ENCODE measurements around the gene FOXP2. TPM values are rescaled to one million over a fixed set of nuclear protein-coding genes. Genes with fewer than 3 reads are reported as not detected.

FOXP2 gene
- total and polyA plus RNA-seq, 2 of the 4 experiments (the other 2 are of a cell fraction): 0.89 to 1.1 TPM

DNA sequence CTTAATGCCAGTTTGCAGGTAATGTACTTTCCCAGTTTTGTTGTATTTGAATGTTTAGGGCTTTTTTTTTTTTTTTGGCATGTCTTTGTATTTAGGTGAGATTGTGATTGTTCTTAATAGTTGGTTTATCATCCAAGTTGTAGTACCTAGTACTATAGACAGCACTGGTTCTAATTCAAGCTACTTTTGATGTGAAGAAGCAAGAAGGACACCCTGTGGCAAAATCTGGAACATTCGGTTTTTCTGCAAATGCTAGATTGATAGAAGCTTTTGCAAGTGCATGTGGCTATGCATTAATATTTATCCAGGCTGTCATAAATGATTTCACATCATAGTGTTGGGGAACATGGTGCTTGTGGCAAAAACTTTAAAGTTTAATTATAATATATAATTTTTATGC is 248.9 kb downstream of the FOXP2 start:
- WGBS, 2 experiments (ENCODE audit: extremely low coverage in 2 of 2, insufficient read length in 1 of 2): no CpG with 5 or more reads among the region's 1 CpG
- Histone ChIP-seq H2BK120ac (ENCODE audit: low read depth, low read length) (no peak overlapping the region), H3K9me3 (ENCODE audit: control insufficient read depth, insufficient read depth, low read length) (no peaks in the 10 kb centered on the region), H2AK5ac (ENCODE audit: low read depth, low read length) (no peak overlapping the region), H4K5ac (ENCODE audit: low read depth, low read length) (no peak overlapping the region), H3K14ac (replicated peaks; ENCODE audit: low read depth, low read length) (no peak overlapping the region), H2BK5ac (ENCODE audit: low read depth, low read length, poor library complexity, severe bottlenecking) (no peak overlapping the region), H3K56ac (ENCODE audit: extremely low read depth, insufficient read depth, low read length) (no peak overlapping the region), H4K91ac (ENCODE audit: insufficient read depth, low read depth, low read length) (no peak overlapping the region), H3K18ac (ENCODE audit: low read depth, low read length) (no peak overlapping the region), H3K23ac (ENCODE audit: low read depth, low read length) (no peak overlapping the region), H3K9ac (ENCODE audit: low read depth, low read length) (no peak overlapping the region), H3K79me1 (ENCODE audit: low read depth in 1 of 2, low read length in 2 of 2) (no peaks in the 10 kb centered on the region), H3K27me3 (ENCODE audit: control insufficient read depth, insufficient read depth, low read length) (no peaks in the 10 kb centered on the region), H2BK20ac (ENCODE audit: low read depth, low read length) (no peak overlapping the region), H2BK15ac (ENCODE audit: low read depth, low read length) (no peak overlapping the region), H3K4me1 (ENCODE audit: control insufficient read depth, insufficient read depth, low read length) (no peaks in the 10 kb centered on the region), H3K4me3 (ENCODE audit: insufficient read depth, low read depth, low read length) (no peak overlapping the region), H3K36me3 (ENCODE audit: control insufficient read depth, insufficient read depth, low read length) (no peaks in the 10 kb centered on the region), H2AFZ (replicated peaks; ENCODE audit: low read length, poor library complexity) (no peak overlapping the region), H3K9me1 (ENCODE audit: insufficient read depth, low read length) (no peaks in the 10 kb centered on the region), H4K20me1 (ENCODE audit: insufficient read depth, low read length) (no peaks in the 10 kb centered on the region), H3K4ac (ENCODE audit: low read depth, low read length) (no peak overlapping the region), H4K8ac (ENCODE audit: low read depth in 2 of 2, low read length in 2 of 2) (no peak overlapping the region), H2AK9ac (replicated peaks; ENCODE audit: low read depth, low read length, poor library complexity) (no peak overlapping the region), H3K4me2 (ENCODE audit: low read depth, low read length) (no peak overlapping the region), H3K27ac (ENCODE audit: insufficient read depth, low read length) (no peak overlapping the region)
- ATAC-seq (ENCODE audit: low read depth): no peak
- peak; percentile 34 for DNase-seq
- no TSS peak for BruUV-seq (replicated peaks)
- intact Hi-C loops (cut with micrococcal nuclease) (loop anchor here (1.0 to 5.0 kb wide), 3 partner anchors 237 to 636 kb away; no protein-coding TSS in a partner anchor), dilution Hi-C loops (cut with HindIII; ENCODE audit: low sequenced_read_pairs, unreplicated experiment) (no loop called here), in situ Hi-C loops (cut with MboI; ENCODE audit: low sequenced_read_pairs) (no loop called here)
- ChIA-PET CTCF (interaction anchor here (0.6 to 1.1 kb wide), 7 partner anchors 11 to 582 kb away, joined by 3 to 6 read pairs (median 4); no protein-coding TSS in a partner anchor), POLR2A (ENCODE audit: unreplicated experiment) (no interaction called here)
- TF ChIP-seq RAD21 (IDR thresholded peaks at IDR 0.05; ENCODE audit: low read length) (peak; percentile 32; the same call in 1 of the 2 replicates), RCOR1 (IDR thresholded peaks at IDR 0.05; ENCODE audit: insufficient replicate concordance, low read length) (no peak), FOS (IDR thresholded peaks at IDR 0.05; ENCODE audit: low read depth, low read length) (no peak)
- TF ChIP-seq, protein P1, sequence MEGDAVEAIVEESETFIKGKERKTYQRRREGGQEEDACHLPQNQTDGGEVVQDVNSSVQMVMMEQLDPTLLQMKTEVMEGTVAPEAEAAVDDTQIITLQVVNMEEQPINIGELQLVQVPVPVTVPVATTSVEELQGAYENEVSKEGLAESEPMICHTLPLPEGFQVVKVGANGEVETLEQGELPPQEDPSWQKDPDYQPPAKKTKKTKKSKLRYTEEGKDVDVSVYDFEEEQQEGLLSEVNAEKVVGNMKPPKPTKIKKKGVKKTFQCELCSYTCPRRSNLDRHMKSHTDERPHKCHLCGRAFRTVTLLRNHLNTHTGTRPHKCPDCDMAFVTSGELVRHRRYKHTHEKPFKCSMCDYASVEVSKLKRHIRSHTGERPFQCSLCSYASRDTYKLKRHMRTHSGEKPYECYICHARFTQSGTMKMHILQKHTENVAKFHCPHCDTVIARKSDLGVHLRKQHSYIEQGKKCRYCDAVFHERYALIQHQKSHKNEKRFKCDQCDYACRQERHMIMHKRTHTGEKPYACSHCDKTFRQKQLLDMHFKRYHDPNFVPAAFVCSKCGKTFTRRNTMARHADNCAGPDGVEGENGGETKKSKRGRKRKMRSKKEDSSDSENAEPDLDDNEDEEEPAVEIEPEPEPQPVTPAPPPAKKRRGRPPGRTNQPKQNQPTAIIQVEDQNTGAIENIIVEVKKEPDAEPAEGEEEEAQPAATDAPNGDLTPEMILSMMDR (conservative IDR thresholded peaks at IDR 0.05; ENCODE audit: low read depth, low read length): peak; percentile 37

All from IMR-90 (cell line).